ENCODE measurements around the gene CD69.

DNA sequence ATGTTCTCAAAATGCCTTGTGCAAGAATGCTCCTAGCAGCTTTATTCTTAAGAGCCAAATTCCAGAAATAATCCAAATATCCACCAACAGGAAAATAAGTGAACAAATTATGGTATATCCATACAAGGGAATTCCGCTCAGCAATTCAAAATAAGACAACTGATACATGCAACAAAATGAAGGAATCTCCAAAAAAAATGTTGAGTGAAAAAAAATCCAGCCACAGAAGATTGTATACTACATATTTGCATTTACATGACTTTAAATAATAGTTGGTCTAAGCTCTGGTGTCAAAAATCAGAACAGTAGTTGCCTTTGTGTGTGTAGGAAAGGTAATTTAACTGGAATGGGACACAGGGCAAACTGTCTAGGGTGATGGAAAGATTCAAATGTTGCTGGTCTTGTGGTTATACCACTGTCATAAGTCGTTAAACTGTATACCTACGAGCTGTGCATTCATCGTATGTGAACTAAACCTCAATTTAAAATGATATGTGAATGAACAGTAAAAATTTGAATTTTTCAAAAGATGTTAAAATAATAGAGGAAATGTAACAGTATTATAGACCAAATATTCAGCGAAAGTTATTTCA lies 3.2 kb downstream of the CD69 start:
- TF ChIP-seq, protein P1, sequence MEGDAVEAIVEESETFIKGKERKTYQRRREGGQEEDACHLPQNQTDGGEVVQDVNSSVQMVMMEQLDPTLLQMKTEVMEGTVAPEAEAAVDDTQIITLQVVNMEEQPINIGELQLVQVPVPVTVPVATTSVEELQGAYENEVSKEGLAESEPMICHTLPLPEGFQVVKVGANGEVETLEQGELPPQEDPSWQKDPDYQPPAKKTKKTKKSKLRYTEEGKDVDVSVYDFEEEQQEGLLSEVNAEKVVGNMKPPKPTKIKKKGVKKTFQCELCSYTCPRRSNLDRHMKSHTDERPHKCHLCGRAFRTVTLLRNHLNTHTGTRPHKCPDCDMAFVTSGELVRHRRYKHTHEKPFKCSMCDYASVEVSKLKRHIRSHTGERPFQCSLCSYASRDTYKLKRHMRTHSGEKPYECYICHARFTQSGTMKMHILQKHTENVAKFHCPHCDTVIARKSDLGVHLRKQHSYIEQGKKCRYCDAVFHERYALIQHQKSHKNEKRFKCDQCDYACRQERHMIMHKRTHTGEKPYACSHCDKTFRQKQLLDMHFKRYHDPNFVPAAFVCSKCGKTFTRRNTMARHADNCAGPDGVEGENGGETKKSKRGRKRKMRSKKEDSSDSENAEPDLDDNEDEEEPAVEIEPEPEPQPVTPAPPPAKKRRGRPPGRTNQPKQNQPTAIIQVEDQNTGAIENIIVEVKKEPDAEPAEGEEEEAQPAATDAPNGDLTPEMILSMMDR (IDR thresholded peaks at IDR 0.05) = no peak
- TF ChIP-seq POLR2A (IDR thresholded peaks at IDR 0.05) = no peak
